GM12878 (cell line): ENCODE results near the gene CCSER2. TPM values are rescaled to one million over a fixed set of nuclear protein-coding genes. Genes with fewer than 3 reads are reported as not detected.

Experiments used
- ATAC-seq: fragments of 200-7000 bp; cut with Tn5 transposase; 3 replicates; pipeline ENCODE4 v1.9.1; 2020; ENCODE audit warnings: mild to moderate bottlenecking, moderate library complexity
- BruUV-seq: library from RNA; stranded (reverse); fragments of 400-500 nt; replicated peaks from 2 replicates; lab custom pipeline; 2021; lab: Mats Ljungman, UMichigan
- CTCF ChIA-PET: fragments of 300-600 bp; sonication (Branson Sonifier 250); formaldehyde crosslinking; extraction: SDS; loops from one replicate; lab custom pipeline; 2021; ENCODE audit warnings: inconsistent platforms; lab: Yijun Ruan, JAX
- POLR2A ChIA-PET: fragments of 350-600 bp; formaldehyde crosslinking; extraction: SDS; loops from one replicate; lab custom pipeline; 2021; ENCODE audit warnings: inconsistent platforms; lab: Charles Lee
- RAD21 ChIA-PET: fragments of 300-600 bp; sonication (Branson Sonifier 250); formaldehyde crosslinking; loops from one replicate; lab custom pipeline; 2023; ENCODE audit warnings: antibody characterized with exemption; ENCODE audit not compliant: unreplicated experiment; lab: Charles Lee
- SMC1A ChIA-PET: fragments of 300-600 bp; sonication (Branson Sonifier 250); formaldehyde crosslinking; loops from one replicate; lab custom pipeline; 2023; ENCODE audit not compliant: unreplicated experiment, uncharacterized antibody; lab: Charles Lee
- DNase-seq: peaks from one replicate; pipeline ENCODE4 v3.0.0-alpha.2; 2011; ENCODE audit warnings: low read depth, low spot score
- FAIRE-seq: peaks from 3 replicates; lab custom pipeline; 2011; peaks lifted over from hg19 to GRCh38; lab: Jason Lieb, UNC
- H2AFZ ChIP-seq: 2 replicates; pipeline ENCODE4 v1.6.0; 2011; ENCODE audit warnings: low read depth, low read length, control low read depth; ENCODE audit not compliant: control insufficient read depth
- H3K27ac ChIP-seq: 2 replicates; pipeline ENCODE4 v1.5.1; 2011; ENCODE audit warnings: control low read depth; ENCODE audit not compliant: control insufficient read depth, insufficient read depth
- H3K27me3 ChIP-seq, 2 experiments: replicated peaks in 1 of 2; 2 replicates each; pipeline versions ENCODE4 v1.6.0 to v1.6.1; 2011; ENCODE audit warnings: low read length in 1 of 2; ENCODE audit not compliant: control insufficient read depth in 2 of 2, insufficient read depth in 2 of 2
- H3K36me3 ChIP-seq, 2 experiments: 2 replicates each; pipeline ENCODE4 v1.5.1; 2011; ENCODE audit warnings: low read length in 1 of 2; ENCODE audit not compliant: control insufficient read depth in 2 of 2, insufficient read depth in 2 of 2
- H3K4me1 ChIP-seq: 2 replicates; pipeline ENCODE4 v1.6.1; 2011; ENCODE audit warnings: mild to moderate bottlenecking, low read length, moderate library complexity, mixed read lengths; ENCODE audit not compliant: control insufficient read depth, insufficient read depth
- H3K4me2 ChIP-seq: 2 replicates; pipeline ENCODE4 v1.6.0; 2011; ENCODE audit warnings: control low read depth; ENCODE audit not compliant: control insufficient read depth, insufficient read depth
- H3K4me3 ChIP-seq: fragments of 200-600 bp; sonication (generic); 2 replicates; pipeline ENCODE4 v1.5.1; 2016
- H3K79me2 ChIP-seq: 2 replicates; pipeline ENCODE4 v1.6.0; 2011; ENCODE audit warnings: low read length; ENCODE audit not compliant: control insufficient read depth, insufficient read depth
- H3K9ac ChIP-seq: 2 replicates; pipeline ENCODE4 v1.8.0; 2011; ENCODE audit warnings: low read length, control low read depth, mixed read lengths; ENCODE audit not compliant: control insufficient read depth, insufficient read depth
- H3K9me3 ChIP-seq: replicated peaks from 3 replicates; pipeline ENCODE4 v1.5.1; 2011; ENCODE audit warnings: mild to moderate bottlenecking, low read length; ENCODE audit not compliant: control insufficient read depth, insufficient read depth
- H4K20me1 ChIP-seq: 2 replicates; pipeline ENCODE4 v1.6.0; 2011; ENCODE audit not compliant: control insufficient read depth, insufficient read depth
- BHLHE40 ChIP-seq, 2 experiments: fragments of 450-650 bp in 1 of 2; IDR thresholded peaks; 2 replicates each; pipeline ENCODE4 v1.6.1; 2011 to 2017; ENCODE audit warnings: low read depth in 2 of 2, borderline replicate concordance in 1 of 2, improper control_type of control experiment in 1 of 2, low read length in 1 of 2, mild to moderate bottlenecking in 1 of 2
- CHD1 ChIP-seq: IDR thresholded peaks from 2 replicates; pipeline ENCODE4 v1.6.1; 2012; ENCODE audit warnings: low read depth, low read length, improper control_type of control experiment
- EED ChIP-seq: sonication (generic); IDR thresholded peaks from 2 replicates; pipeline ENCODE4 v1.6.1; 2016; ENCODE audit warnings: antibody characterized with exemption, low read depth
- IKZF1 ChIP-seq: fragments of 450-650 bp; conservative IDR thresholded peaks from 2 replicates; pipeline ENCODE4 v1.6.1; 2017; ENCODE audit warnings: antibody characterized with exemption, mild to moderate bottlenecking
- NBN ChIP-seq: fragments of 450-650 bp; IDR thresholded peaks from 2 replicates; pipeline ENCODE4 v1.6.1; 2016
- NR2F1 ChIP-seq: fragments of 450-650 bp; conservative IDR thresholded peaks from 2 replicates; pipeline ENCODE4 v1.6.1; 2017; ENCODE audit warnings: mild to moderate bottlenecking
- POLR2AphosphoS5 ChIP-seq: IDR thresholded peaks from 2 replicates; pipeline ENCODE4 v1.6.1; 2011; ENCODE audit warnings: mild to moderate bottlenecking, low read length, inconsistent platforms
- RAD21 ChIP-seq: IDR thresholded peaks from 2 replicates; pipeline ENCODE4 v1.6.1; 2011; ENCODE audit warnings: mild to moderate bottlenecking, low read depth, low read length, moderate library complexity; ENCODE audit not compliant: insufficient read depth
- RB1 ChIP-seq: fragments of 450-650 bp; formaldehyde crosslinking; IDR thresholded peaks from 2 replicates; pipeline ENCODE4 v1.6.1; 2017; ENCODE audit warnings: mild to moderate bottlenecking, borderline replicate concordance
- SRF ChIP-seq, 2 experiments: IDR thresholded peaks; 2 replicates each; pipeline ENCODE4 v1.6.1; 2011; ENCODE audit warnings: low read depth in 2 of 2, low read length in 2 of 2, mild to moderate bottlenecking in 1 of 2, moderate library complexity in 1 of 2
- TBL1XR1 ChIP-seq: IDR thresholded peaks from 2 replicates; pipeline ENCODE4 v1.6.1; 2012; ENCODE audit warnings: low read depth, low read length, improper control_type of control experiment
- WRNIP1 ChIP-seq: IDR thresholded peaks from 2 replicates; pipeline ENCODE4 v1.6.1; 2011; ENCODE audit warnings: low read depth, low read length, improper control_type of control experiment, borderline replicate concordance
- ZBED1 ChIP-seq: IDR thresholded peaks from 2 replicates; pipeline ENCODE4 v1.6.1; 2016; ENCODE audit warnings: borderline replicate concordance
- WGBS: methylation state at CpG from one replicate; pipeline ENCODE4 v1.1.6; 2016; ENCODE audit warnings: low lambda C conversion rate; ENCODE audit not compliant: insufficient replicate concordance, insufficient coverage; ENCODE audit errors: missing lambda C conversion rate; 5-methylcytosine and 5-hydroxymethylcytosine counted together
- in situ Hi-C: fragments of 300-500 bp; cut with MboI; formaldehyde crosslinking; loops from 9 replicates; pipeline ENCODE4 v1.14.3; 2018; ENCODE audit warnings: mixed read lengths
- intact Hi-C: fragments of 100-400 bp; cut with micrococcal nuclease; formaldehyde crosslinking; loops from one replicate; pipeline ENCODE4 v1.14.2; 2022; ENCODE audit not compliant: unreplicated experiment
- polyA plus RNA-seq, 11 experiments: library from polyadenylated mRNA; depleted of rRNA in 4 of 11; unstranded in 6 of 11; stranded (reverse) in 5 of 11; fragments of >200 nt; fragmentation: Nextera tagmentation in 4 of 11; fragmentation: Illumina TruSeq in 1 of 11; extraction: Ambion mirVana in 4 of 11; extraction: Trizol in 1 of 11; gene quantifications; 1 replicate in 1 of 11; 2 replicates in 10 of 11; pipeline versions ENCODE4 v1.2.1 to v1.2.3, GENCODE V29; 2011 to 2016; ENCODE audit warnings: inconsistent platforms in 2 of 11, missing spikeins in 2 of 11, low read depth in 1 of 11
- total RNA-seq, 4 experiments: library from RNA; depleted of rRNA in 3 of 4; stranded (reverse); fragments of >200 nt in 3 of 4; fragmentation: Illumina TruSeq in 1 of 4; extraction: Trizol in 1 of 4; gene quantifications; 2 replicates each; pipeline versions ENCODE4 v1.2.1 to v1.2.3, GENCODE V29; 2013 to 2021
- TF ChIP-seq, protein P1 (sequence below): fragments of 450-650 bp; IDR thresholded peaks from 2 replicates; pipeline ENCODE4 v1.6.1; 2017; ENCODE audit warnings: antibody characterized with exemption, mild to moderate bottlenecking, moderate library complexity
- TF ChIP-seq, protein P2 (sequence below): fragments of 450-650 bp; IDR thresholded peaks from 2 replicates; pipeline ENCODE4 v1.6.1; 2017; ENCODE audit warnings: mild to moderate bottlenecking, moderate library complexity
- TF ChIP-seq, protein P3 (sequence below): fragments of 150-350 bp; IDR thresholded peaks from 2 replicates; pipeline ENCODE4 v1.6.1; 2014; ENCODE audit warnings: mild to moderate bottlenecking, low read depth, low read length

Gene CCSER2
- total and polyA plus RNA-seq, 10 of the 15 experiments (the other 5 are each of a cell fraction or from before 2014, with no cell fraction given) = 4.7 to 18.8 (median 13.2) TPM

DNA sequence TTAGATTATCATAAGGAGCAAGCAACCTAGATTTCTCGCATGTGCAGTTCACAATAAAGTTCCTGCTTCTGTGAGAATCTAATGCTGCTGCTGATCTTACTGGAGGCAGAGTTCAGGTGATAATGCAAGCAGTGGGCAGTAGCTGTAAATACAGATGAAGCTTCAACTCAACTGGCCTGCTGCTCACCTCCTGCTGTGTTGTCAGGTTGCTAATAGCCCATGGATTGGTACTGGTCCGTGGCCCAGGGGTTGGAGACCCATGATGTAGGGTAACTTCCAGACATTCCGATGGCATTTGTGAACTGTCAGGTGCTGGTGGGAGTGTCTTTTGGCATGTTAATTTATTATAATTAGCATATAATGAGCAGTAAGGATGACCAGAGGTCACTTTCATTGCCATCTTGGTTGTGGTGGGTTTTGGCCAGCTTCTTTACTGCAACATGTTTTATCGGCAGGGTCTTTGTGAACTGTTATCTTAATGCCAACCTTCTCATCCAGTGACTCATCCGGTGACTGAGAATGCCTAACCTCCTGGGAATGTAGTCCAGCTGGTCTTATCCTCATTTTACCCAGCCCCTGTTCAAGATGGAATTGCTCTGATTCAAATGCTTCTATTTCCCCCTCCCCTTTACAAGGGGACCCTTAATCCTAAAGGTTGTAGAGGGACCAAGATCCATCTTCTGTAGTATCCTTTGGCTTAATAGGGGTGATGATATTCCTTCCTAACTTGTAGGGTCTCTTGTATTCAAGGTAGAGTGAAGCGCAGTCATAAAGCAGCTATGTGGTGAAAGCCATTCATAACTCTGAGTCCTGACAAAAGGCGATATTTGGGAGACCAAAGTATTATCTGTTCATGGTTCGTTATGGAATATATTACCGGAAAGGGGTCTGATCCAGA is 165.8 kb downstream of the CCSER2 start:
- FAIRE-seq = no peak
- CTCF ChIA-PET = interaction anchor here (0.6 to 1.2 kb wide), 2 partner anchors 34 to 43 kb away, joined by 3 read pairs; no protein-coding TSS in a partner anchor
- TF ChIP-seq, protein P1, sequence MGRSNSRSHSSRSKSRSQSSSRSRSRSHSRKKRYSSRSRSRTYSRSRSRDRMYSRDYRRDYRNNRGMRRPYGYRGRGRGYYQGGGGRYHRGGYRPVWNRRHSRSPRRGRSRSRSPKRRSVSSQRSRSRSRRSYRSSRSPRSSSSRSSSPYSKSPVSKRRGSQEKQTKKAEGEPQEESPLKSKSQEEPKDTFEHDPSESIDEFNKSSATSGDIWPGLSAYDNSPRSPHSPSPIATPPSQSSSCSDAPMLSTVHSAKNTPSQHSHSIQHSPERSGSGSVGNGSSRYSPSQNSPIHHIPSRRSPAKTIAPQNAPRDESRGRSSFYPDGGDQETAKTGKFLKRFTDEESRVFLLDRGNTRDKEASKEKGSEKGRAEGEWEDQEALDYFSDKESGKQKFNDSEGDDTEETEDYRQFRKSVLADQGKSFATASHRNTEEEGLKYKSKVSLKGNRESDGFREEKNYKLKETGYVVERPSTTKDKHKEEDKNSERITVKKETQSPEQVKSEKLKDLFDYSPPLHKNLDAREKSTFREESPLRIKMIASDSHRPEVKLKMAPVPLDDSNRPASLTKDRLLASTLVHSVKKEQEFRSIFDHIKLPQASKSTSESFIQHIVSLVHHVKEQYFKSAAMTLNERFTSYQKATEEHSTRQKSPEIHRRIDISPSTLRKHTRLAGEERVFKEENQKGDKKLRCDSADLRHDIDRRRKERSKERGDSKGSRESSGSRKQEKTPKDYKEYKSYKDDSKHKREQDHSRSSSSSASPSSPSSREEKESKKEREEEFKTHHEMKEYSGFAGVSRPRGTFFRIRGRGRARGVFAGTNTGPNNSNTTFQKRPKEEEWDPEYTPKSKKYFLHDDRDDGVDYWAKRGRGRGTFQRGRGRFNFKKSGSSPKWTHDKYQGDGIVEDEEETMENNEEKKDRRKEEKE = no peak
- TF ChIP-seq BHLHE40 (IDR thresholded peaks at IDR 0.05; ENCODE audit: borderline replicate concordance in 1 of 2, low read depth in 2 of 2, low read length in 1 of 2) (no peak), TBL1XR1 (no peak), ZBED1 (no peak), RB1 (no peak), IKZF1 (no peak), SRF (IDR thresholded peaks at IDR 0.05; ENCODE audit: low read depth in 2 of 2, low read length in 2 of 2) (no peak), POLR2AphosphoS5 (no peak), NR2F1 (no peak), RAD21 (no peak), WRNIP1 (no peak), EED (no peak), NBN (no peak), CHD1 (no peak)
- TF ChIP-seq, protein P2, sequence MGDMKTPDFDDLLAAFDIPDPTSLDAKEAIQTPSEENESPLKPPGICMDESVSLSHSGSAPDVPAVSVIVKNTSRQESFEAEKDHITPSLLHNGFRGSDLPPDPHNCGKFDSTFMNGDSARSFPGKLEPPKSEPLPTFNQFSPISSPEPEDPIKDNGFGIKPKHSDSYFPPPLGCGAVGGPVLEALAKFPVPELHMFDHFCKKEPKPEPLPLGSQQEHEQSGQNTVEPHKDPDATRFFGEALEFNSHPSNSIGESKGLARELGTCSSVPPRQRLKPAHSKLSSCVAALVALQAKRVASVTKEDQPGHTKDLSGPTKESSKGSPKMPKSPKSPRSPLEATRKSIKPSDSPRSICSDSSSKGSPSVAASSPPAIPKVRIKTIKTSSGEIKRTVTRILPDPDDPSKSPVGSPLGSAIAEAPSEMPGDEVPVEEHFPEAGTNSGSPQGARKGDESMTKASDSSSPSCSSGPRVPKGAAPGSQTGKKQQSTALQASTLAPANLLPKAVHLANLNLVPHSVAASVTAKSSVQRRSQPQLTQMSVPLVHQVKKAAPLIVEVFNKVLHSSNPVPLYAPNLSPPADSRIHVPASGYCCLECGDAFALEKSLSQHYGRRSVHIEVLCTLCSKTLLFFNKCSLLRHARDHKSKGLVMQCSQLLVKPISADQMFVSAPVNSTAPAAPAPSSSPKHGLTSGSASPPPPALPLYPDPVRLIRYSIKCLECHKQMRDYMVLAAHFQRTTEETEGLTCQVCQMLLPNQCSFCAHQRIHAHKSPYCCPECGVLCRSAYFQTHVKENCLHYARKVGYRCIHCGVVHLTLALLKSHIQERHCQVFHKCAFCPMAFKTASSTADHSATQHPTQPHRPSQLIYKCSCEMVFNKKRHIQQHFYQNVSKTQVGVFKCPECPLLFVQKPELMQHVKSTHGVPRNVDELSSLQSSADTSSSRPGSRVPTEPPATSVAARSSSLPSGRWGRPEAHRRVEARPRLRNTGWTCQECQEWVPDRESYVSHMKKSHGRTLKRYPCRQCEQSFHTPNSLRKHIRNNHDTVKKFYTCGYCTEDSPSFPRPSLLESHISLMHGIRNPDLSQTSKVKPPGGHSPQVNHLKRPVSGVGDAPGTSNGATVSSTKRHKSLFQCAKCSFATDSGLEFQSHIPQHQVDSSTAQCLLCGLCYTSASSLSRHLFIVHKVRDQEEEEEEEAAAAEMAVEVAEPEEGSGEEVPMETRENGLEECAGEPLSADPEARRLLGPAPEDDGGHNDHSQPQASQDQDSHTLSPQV = no peak
- TF ChIP-seq, protein P3, sequence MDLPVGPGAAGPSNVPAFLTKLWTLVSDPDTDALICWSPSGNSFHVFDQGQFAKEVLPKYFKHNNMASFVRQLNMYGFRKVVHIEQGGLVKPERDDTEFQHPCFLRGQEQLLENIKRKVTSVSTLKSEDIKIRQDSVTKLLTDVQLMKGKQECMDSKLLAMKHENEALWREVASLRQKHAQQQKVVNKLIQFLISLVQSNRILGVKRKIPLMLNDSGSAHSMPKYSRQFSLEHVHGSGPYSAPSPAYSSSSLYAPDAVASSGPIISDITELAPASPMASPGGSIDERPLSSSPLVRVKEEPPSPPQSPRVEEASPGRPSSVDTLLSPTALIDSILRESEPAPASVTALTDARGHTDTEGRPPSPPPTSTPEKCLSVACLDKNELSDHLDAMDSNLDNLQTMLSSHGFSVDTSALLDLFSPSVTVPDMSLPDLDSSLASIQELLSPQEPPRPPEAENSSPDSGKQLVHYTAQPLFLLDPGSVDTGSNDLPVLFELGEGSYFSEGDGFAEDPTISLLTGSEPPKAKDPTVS = no peak

More for the DNA sequence above, 165.8 kb downstream of the CCSER2 start:
- Histone ChIP-seq H3K9ac (no peak overlapping the region), H4K20me1 (no peaks in the 10 kb centered on the region), H3K4me2 (no peak overlapping the region), H3K4me3 (no peak overlapping the region), H3K36me3 (no peaks in the 10 kb centered on the region), H3K79me2 (no peaks in the 10 kb centered on the region), H3K9me3 (no peaks in the 10 kb centered on the region), H2AFZ (no peak overlapping the region), H3K27me3 (no peaks in the 10 kb centered on the region), H3K4me1 (no peaks in the 10 kb centered on the region), H3K27ac (no peak overlapping the region)
- intact Hi-C loops (no loop called here), in situ Hi-C loops (no loop called here)
- ATAC-seq = no peak
- no TSS peak for BruUV-seq
- DNase-seq = no peak
- ChIA-PET SMC1A (interaction anchor here (0.7 kb wide), 1 partner anchor 12 kb away, joined by 3 read pairs; no protein-coding TSS in a partner anchor), POLR2A (no interaction called here), RAD21 (no interaction called here)
- WGBS = 93% methylated on average over 9 of the region's 9 CpGs
